ENCODE measurements around the gene PDCD1.

Gene PDCD1

GRCh38 chr2:241865416-241865956, 6.8 kb upstream of the PDCD1 start:
- no peak for DNase-seq (ENCODE audit: low read depth)

GRCh38 chr2:241864850-241865213, 6.1 kb upstream of the PDCD1 start:
- no peak for DNase-seq (ENCODE audit: low read depth)

- DNase-seq (ENCODE audit: low read depth), result no peak
Measured at GRCh38 chr2:241864168-241864849, 5.6 kb upstream of the PDCD1 start.

- DNase-seq (ENCODE audit: low read depth), result peak; percentile 29
Measured at GRCh38 chr2:241863536-241863954, 4.9 kb upstream of the PDCD1 start.

- DNase-seq (ENCODE audit: low read depth), result no peak
Measured at GRCh38 chr2:241862775-241863535, 4.3 kb upstream of the PDCD1 start.

- DNase-seq (ENCODE audit: low read depth), result no peak
Measured at GRCh38 chr2:241862093-241862492, 3.4 kb upstream of the PDCD1 start.

GRCh38 chr2:241861264-241861663, 2.6 kb upstream of the PDCD1 start:
- DNase-seq (ENCODE audit: low read depth), result no peak

GRCh38 chr2:241860184-241861078, 1.7 kb upstream of the PDCD1 start:
- no peak for DNase-seq (ENCODE audit: low read depth)

GRCh38 chr2:241859436-241860183, 916 bp upstream of the PDCD1 start:
- DNase-seq (ENCODE audit: low read depth), result peak; percentile 16

GRCh38 chr2:241859017-241859435, 332 bp upstream of the PDCD1 start:
- no peak for DNase-seq (ENCODE audit: low read depth)

GRCh38 chr2:241857572-241858121, 1.0 kb downstream of the PDCD1 start:
- DNase-seq (ENCODE audit: low read depth), result no peak

GRCh38 chr2:241857041-241857541, 1.6 kb downstream of the PDCD1 start:
- DNase-seq (ENCODE audit: low read depth), result no peak

GRCh38 chr2:241855888-241856422, 2.7 kb downstream of the PDCD1 start:
- DNase-seq (ENCODE audit: low read depth), result no peak

- no peak for DNase-seq (ENCODE audit: low read depth)
Measured at GRCh38 chr2:241855245-241855887, 3.3 kb downstream of the PDCD1 start.

- peak; percentile 23 for DNase-seq (ENCODE audit: low read depth)
Measured at GRCh38 chr2:241854342-241855244, 4.1 kb downstream of the PDCD1 start.

- DNase-seq (ENCODE audit: low read depth), result no peak
Measured at GRCh38 chr2:241853651-241854341, 4.9 kb downstream of the PDCD1 start.

- DNase-seq (ENCODE audit: low read depth), result no peak
Measured at GRCh38 chr2:241852981-241853631, 5.6 kb downstream of the PDCD1 start.

All from iris pigment epithelial cell (primary cell).